ENCODE data around the gene TCP10L. TPM values are rescaled to one million over a fixed set of nuclear protein-coding genes. Genes with fewer than 3 reads are reported as not detected.

Gene TCP10L
- total RNA-seq, 6 donors from 2014 or later, result 1.0 to 2.7 (median 1.1) TPM; not detected in 3

DNA sequence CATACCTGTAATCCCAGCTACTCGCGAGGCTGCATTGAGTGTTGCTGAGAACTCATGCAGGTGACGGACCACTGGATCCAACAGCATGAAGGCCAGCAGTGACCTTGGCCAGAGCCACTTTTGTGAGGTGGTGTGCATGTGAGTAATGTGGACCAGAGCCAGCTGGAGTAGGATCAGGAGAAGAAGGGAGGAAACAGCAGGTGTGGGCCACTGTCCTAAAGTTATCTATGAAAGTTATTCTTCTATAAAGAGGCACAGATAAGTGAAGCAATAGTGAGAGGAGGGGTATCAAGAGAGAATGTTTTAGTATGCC, 47.8 kb downstream of the TCP10L start:
- Histone ChIP-seq H3K4me1 (no peaks in the 10 kb centered on the region), H3K9me3 (no peaks in the 10 kb centered on the region), H3K27me3 (no peaks in the 10 kb centered on the region), H3K36me3 (no peaks in the 10 kb centered on the region), H3K27ac (no peak overlapping the region), H3K4me3 (no peak overlapping the region)
- 96 to 97% methylated on average over 3 of the region's 3 CpGs for WGBS, 2 donors
- DNase-seq (no peak), ATAC-seq (ENCODE audit: low FRiP score in 2 of 2) (no peak)
- TF ChIP-seq, protein P1, sequence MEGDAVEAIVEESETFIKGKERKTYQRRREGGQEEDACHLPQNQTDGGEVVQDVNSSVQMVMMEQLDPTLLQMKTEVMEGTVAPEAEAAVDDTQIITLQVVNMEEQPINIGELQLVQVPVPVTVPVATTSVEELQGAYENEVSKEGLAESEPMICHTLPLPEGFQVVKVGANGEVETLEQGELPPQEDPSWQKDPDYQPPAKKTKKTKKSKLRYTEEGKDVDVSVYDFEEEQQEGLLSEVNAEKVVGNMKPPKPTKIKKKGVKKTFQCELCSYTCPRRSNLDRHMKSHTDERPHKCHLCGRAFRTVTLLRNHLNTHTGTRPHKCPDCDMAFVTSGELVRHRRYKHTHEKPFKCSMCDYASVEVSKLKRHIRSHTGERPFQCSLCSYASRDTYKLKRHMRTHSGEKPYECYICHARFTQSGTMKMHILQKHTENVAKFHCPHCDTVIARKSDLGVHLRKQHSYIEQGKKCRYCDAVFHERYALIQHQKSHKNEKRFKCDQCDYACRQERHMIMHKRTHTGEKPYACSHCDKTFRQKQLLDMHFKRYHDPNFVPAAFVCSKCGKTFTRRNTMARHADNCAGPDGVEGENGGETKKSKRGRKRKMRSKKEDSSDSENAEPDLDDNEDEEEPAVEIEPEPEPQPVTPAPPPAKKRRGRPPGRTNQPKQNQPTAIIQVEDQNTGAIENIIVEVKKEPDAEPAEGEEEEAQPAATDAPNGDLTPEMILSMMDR (IDR thresholded peaks at IDR 0.05), result no peak
- no peak for TF ChIP-seq POLR2AphosphoS5 (IDR thresholded peaks at IDR 0.05)
- TF ChIP-seq POLR2A (IDR thresholded peaks at IDR 0.05), result no peak
- TF ChIP-seq EP300 (IDR thresholded peaks at IDR 0.05), result no peak

DNA sequence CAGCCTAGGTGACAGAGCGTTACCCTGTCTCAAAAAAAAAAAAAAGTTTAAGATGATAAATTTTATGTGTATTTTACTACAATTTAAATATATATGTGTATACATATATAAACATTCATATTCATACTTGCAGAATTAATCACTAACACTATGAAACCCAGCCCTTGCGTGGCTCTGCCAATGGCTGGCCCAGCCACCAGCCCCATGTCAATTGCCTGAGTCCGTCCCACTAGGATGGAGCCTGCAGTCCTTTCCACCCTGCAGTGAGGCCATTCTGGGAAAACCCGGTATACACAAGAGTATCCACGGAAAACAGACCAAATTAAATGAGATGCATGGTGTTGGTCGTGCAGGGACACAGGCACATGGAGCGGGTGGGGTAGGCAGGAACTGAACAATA, 49.7 kb downstream of the TCP10L start:
- no peak overlapping the region for H3K4me3 ChIP-seq
- no peaks in the 10 kb centered on the region for H3K9me3 ChIP-seq
- H3K27ac ChIP-seq, result no peak overlapping the region
- H3K36me3 ChIP-seq, result no peaks in the 10 kb centered on the region
- no peaks in the 10 kb centered on the region for H3K4me1 ChIP-seq
- H3K27me3 ChIP-seq, result no peaks in the 10 kb centered on the region
- TF ChIP-seq, protein P1 (IDR thresholded peaks at IDR 0.05), result no peak
- TF ChIP-seq POLR2A (IDR thresholded peaks at IDR 0.05), result no peak
- no peak for TF ChIP-seq POLR2AphosphoS5 (IDR thresholded peaks at IDR 0.05)
- no peak for TF ChIP-seq EP300 (IDR thresholded peaks at IDR 0.05)
- DNase-seq (no peak), ATAC-seq (ENCODE audit: low FRiP score in 2 of 2) (no peak)
- WGBS, 2 donors, result 96 to 99% methylated on average over 7 of the region's 7 CpGs

DNA sequence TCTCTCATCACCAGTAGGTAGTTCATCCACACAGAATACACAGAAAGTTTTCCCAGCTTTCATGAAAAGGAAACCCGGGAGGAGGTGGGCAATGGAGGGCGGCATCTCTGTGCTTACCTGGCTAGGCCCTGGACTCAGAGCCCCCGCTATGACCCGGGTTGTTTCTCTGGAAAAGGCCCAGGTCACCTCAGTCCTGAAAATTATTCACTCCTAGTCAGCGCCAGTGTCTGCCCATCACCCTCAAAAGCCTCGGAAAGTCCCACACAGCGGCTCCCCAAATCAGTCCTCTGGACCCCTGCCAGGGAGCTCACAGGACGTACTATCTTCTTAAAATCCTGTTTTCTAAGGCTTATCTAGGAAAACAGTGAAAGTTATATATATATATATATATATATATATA, 51.2 kb downstream of the TCP10L start:
- Histone ChIP-seq H3K4me3 (no peak overlapping the region), H3K27me3 (no peaks in the 10 kb centered on the region), H3K27ac (no peak overlapping the region), H3K9me3 (no peaks in the 10 kb centered on the region), H3K4me1 (no peaks in the 10 kb centered on the region), H3K36me3 (no peaks in the 10 kb centered on the region)
- ATAC-seq (ENCODE audit: low FRiP score in 2 of 2) (no peak), DNase-seq (no peak)
- WGBS, 2 donors, result 88 to 92% methylated on average over 8 of the region's 8 CpGs
- no peak for TF ChIP-seq POLR2AphosphoS5 (IDR thresholded peaks at IDR 0.05)
- TF ChIP-seq EP300 (IDR thresholded peaks at IDR 0.05), result no peak
- TF ChIP-seq POLR2A (IDR thresholded peaks at IDR 0.05), result no peak
- TF ChIP-seq, protein P1 (IDR thresholded peaks at IDR 0.05), result no peak

DNA sequence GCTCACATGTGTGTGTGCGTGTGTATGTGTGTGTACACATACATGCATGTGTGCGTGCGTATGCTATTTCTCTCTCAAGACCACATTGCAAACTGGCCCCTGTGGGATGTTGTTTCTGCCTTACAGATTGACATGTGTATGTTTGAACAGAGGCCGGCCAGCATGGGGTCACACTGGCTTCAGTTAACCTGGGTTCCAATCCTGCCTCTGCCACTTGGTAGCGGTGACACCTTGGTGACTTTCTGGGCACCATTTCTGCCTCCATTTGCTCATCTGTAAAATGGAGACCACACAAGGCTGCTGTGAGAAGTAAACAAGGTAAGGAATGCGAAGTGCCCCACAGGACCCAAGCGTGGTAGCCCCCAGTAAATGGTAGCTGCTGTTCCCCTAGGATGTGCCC, 51.7 kb downstream of the TCP10L start:
- H3K9me3 ChIP-seq, result no peaks in the 10 kb centered on the region
- no peak overlapping the region for H3K4me3 ChIP-seq
- H3K27ac ChIP-seq, result no peak overlapping the region
- no peaks in the 10 kb centered on the region for H3K27me3 ChIP-seq
- ATAC-seq (ENCODE audit: low FRiP score in 2 of 2) (no peak), DNase-seq (no peak)
- no peaks in the 10 kb centered on the region for H3K4me1 ChIP-seq
- TF ChIP-seq POLR2A (IDR thresholded peaks at IDR 0.05) (no peak), EP300 (IDR thresholded peaks at IDR 0.05) (no peak)
- no peaks in the 10 kb centered on the region for H3K36me3 ChIP-seq
- WGBS, 2 donors, result 90 to 95% methylated on average over 4 to 7 of the region's 7 CpGs

DNA sequence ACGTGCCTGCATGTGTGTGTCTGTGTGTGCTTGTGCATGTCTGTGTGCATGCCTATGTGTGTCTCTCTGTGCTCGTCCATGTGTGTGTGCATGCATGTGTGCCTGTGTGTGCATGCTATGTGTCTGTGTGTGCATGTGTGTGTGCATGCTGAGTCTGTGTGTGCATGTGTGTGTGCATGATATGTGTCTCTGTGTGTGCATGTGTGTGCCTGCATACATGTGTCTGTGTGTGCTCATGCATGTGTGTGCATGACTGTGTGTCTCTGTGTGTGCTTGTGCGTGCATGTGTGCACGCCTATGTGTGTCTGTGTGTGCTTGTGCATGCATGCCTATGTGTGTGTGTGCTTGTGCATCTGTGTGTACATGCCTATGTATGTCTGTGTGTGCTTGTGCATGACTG, 52.3 kb downstream of the TCP10L start:
- ATAC-seq (ENCODE audit: low FRiP score in 2 of 2) (no peak), DNase-seq (no peak)
- H3K4me3 ChIP-seq, result no peak overlapping the region
- no peaks in the 10 kb centered on the region for H3K4me1 ChIP-seq
- 83 to 90% methylated on average over 4 of the region's 4 CpGs for WGBS, 2 donors
- no peaks in the 10 kb centered on the region for H3K36me3 ChIP-seq
- no peaks in the 10 kb centered on the region for H3K27me3 ChIP-seq
- H3K9me3 ChIP-seq, result no peaks in the 10 kb centered on the region
- H3K27ac ChIP-seq, result no peak overlapping the region
- TF ChIP-seq, protein P1 (IDR thresholded peaks at IDR 0.05), result no peak
- no peak for TF ChIP-seq EP300 (IDR thresholded peaks at IDR 0.05)
- TF ChIP-seq POLR2A (IDR thresholded peaks at IDR 0.05), result no peak
- no peak for TF ChIP-seq POLR2AphosphoS5 (IDR thresholded peaks at IDR 0.05)
